Right renal pelvis (tissue), 4 donors: ENCODE results near the gene SH2D2A. TPM values are rescaled to one million over a fixed set of nuclear protein-coding genes. Genes with fewer than 3 reads are reported as not detected.

Experiments used
- DNase-seq, 4 donors: peaks; one replicate each; pipeline ENCODE4 v3.0.0-alpha.2; 2013; ENCODE audit warnings: low read depth in 4 of 4, low spot score in 3 of 4, missing footprints in 1 of 4
- polyA plus RNA-seq, 4 donors: library from polyadenylated mRNA; unstranded; fragments of 120-200 nt; gene quantifications; one replicate each; pipeline ENCODE4 v1.2.1, GENCODE V29; 2013; ENCODE audit not compliant: insufficient read length in 4 of 4

SH2D2A gene
- polyA plus RNA-seq, 4 donors, result 0.71 to 0.79 (median 0.76) TPM

- DNase-seq, result no peak
Observed at GRCh38 chr1:156848461-156849150, 32.0 kb upstream of the SH2D2A start.

DNA sequence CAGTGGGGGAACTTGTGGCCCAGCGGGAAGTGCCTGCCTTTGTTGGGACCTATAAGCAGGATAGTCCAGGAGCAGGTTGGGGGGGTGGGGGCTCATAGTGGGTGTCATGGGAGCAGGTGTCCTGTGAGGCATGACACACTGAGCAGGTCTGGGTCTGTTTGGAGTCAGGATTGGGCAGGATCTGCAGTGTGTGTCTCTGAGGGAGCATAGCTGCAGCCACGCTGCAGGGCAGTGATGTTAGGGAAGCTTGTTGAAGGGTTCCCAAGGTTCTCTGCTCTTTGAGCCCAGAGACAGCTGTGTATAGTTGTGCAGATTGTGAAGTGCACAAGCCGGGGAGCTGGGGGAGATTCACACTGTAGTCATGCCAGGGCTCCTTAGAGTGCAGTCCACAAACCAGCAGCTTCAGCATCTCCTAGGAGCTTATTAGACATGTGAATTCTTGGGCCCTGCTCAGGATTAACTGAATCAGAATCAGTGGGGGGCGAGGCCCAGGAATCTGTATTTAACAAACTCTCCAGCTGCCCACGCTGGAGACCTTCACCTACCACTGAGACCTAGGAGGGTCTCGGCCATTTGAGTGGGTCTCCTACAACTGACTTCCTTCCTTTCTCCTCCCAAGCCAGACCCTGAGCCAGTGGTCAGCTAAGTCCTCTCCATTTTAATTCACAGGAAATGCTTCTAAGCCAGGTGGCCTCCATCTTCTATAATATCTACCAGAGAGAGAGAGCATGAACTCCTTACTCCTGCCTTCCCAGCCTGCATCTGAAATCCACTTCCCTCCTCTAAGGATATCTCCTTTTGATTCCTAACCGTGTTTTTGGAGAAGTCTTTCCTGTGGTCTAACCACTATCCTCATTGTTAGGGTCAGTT lies 31.2 kb upstream of the SH2D2A start:
- DNase-seq, result no peak

GRCh38 chr1:156846643-156847042 lies 30.0 kb upstream of the SH2D2A start:
- DNase-seq, result no peak

GRCh38 chr1:156845953-156846545 lies 29.4 kb upstream of the SH2D2A start:
- DNase-seq, result no peak

GRCh38 chr1:156845055-156845952 lies 28.7 kb upstream of the SH2D2A start:
- no peak for DNase-seq

- no peak for DNase-seq
Observed at GRCh38 chr1:156844638-156845037, 28.0 kb upstream of the SH2D2A start.

- DNase-seq, result no peak
Observed at GRCh38 chr1:156844102-156844501, 27.5 kb upstream of the SH2D2A start.

DNA sequence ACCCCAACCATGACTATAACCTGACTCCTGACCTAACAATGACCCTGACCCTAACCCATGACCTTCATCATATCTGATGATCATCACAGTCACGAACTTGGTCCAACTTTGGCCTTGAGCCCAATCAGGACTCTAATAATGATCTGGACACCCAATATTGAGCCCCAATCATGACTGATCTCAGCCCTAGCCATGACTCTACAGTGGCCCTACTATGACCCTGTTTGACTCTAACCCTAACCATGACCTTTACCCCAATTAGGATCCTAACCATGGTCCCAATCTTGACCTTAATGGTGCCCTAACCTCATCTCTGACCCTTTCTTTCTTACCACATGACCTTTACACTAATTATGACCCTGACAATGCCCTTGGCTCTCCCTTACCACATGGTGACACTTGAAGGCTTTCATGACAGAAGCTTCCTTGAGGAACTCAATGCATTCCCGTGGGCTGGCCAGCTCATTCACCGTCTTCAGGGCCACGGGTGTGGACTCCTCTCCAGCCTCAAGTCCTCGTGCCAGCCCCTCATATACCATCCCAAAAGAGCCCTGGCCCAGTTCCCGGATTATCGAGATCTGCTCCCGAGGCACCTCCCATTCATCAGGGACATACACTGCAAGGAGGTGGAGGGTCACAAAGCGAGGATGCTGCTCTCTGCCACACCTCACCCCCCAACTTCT lies 26.1 kb upstream of the SH2D2A start:
- no peak for DNase-seq

GRCh38 chr1:156841295-156841855 lies 24.7 kb upstream of the SH2D2A start:
- no peak for DNase-seq

DNA sequence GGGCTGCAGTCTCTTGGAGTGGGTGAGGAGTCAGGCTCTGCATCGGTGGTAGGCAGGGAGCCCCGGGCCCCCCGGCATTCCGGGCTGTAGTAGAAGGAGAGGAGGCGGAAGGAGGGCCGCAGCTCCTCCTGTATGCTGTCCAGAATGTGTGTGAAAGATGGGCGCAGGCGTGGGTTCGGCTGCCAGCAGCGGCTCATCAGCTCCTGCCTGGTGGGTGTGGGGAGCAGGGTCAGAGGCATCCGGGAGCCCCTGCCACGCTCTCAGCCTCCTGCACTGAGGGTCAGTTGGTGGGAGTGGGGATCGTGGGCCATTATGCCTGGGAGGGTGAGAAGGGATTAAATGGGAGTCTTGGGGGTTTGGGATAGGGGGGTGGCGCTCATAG lies 24.2 kb upstream of the SH2D2A start:
- no peak for DNase-seq

- no peak for DNase-seq
Observed at GRCh38 chr1:156840186-156840897, 23.7 kb upstream of the SH2D2A start.

DNA sequence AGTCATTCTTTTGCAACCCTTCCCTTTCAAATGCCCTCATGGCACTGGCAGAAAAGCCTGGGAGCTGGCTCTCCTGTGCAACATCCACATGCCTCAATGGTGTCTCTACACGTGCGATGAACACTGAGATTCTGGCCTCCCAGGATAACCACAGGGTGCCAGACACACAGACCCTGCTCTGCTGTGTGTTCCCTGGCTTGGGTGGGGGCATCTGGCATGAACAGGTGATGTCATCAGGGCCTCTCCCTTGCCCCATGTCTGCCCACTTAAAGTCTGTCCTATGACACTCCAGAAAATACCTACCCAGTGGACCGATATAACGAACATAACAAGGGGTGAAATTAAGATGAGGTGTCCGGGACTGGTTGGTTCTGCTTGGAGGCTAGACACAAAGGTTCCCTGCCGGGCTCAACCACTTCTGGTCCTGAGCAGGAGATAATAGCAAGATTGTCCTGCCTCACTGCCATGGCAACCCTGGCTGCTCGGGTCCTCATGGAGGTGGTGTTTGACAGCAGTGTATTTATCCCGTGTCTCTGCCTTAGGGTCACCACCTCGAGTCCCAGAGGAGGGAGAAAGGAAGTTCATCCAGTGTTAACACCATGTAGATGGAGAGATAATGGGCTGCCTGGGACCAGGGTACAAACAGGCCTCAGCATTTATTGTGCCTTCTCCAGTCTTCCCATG lies 22.9 kb upstream of the SH2D2A start:
- no peak for DNase-seq

DNA sequence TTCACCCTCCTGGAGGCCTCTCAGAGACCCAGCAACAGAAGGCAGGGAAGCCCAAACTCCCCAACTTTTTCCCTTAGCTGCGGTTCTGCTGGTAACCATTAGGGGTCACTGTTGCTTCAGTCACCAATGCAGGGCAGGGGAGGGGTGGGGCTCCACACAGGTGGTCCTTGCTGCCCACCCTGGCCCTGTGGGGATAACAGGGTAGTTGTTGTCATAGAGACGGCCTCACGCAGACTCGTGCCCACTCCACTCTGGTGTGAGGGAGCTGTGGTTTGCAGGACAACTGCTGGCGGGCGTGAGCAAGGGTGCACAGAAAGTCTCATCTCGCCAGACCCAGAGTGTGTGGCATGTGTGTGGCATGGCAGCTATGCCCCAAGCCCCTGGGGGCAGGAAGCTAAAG lies 22.3 kb upstream of the SH2D2A start:
- no peak for DNase-seq

- no peak for DNase-seq
Observed at GRCh38 chr1:156836892-156837291, 20.2 kb upstream of the SH2D2A start.

DNA sequence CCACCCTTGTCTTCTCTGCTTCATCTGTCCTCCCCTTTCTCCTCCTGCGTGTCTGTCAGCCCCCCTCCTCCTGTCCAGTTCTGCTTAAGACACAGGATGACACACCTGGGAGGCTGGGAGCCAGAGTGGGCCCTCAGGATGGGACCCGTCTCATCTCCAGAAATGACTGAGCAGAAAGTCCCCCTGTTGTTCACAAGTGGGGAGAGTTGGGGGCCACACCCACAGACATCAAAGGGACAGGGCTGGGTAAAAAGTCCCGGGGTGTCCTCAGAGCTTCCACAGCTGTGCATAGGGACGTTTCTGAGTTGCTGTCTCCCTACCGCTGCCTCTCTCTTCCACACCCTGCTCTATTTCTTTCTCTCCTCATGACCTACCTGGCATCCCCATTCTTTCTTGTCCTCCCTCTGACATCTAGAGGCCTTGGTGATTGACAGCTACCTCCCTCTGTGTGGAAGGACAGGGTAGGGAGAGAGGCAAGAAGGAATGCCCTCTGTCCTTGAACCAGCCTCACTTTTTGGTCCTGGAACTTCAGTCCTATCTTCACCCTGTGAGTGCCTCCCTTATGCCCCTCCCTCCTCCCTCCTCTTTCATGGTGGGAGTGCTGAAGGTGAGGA lies 19.5 kb upstream of the SH2D2A start:
- DNase-seq, result no peak

DNA sequence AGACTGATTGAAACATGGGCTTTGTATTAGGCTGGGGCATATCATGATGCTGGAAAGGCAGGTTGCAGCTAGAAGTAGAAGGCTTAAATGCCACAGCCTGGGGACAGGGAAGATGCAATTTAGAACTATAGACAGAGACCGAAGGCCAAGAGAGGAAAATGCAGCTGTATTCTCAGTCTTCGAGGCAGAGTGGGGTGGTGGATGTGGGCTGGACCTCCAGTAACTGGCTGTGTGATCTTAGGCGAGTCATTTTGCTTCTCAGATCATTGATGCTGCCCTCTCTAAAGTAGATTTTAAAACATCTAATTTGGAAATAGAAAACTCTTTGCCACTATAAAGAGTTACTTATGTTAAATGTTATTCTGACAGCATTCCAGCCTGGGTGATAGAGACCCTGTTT lies 17.7 kb upstream of the SH2D2A start:
- no peak for DNase-seq

DNA sequence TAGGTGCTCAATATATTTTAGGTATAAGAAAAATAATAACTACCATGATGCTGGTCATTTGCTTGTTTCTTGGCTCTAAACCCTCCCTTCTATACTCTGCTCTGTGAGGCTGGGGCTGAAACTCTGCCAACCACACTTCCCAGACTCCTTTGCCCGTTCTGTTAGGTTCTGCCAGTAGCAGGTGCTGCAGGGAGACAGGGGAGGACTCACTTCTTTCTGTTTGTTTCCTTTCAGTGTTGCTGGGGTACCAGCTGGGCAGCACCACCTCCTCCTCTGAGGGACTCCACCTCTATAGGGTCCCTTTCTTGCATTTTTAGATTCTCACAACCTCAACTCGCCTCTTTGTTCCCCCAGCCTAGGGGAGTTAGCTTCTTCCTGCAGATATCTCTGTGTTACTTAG lies 17.0 kb upstream of the SH2D2A start:
- no peak for DNase-seq

- no peak for DNase-seq
Observed at GRCh38 chr1:156832434-156832833, 15.8 kb upstream of the SH2D2A start.
